Stimulated activated naive CD8-positive, alpha-beta T cell treated with anti-CD3 and anti-CD28 coated beads, Interleukin-15, Interleukin-2, amounts not matched to agents 100 ng/mL and 50 ng/mL, for 24 hours (primary cell): ENCODE results near the gene MAP3K7CL.

Source experiments
- H3K27ac Mint-ChIP-seq: one replicate; pipeline ENCODE4 v1.8.0; 2021; ENCODE audit warnings: mild to moderate bottlenecking, mixed read lengths
- H3K27me3 Mint-ChIP-seq: one replicate; pipeline ENCODE4 v1.8.0; 2021; ENCODE audit warnings: mixed read lengths
- H3K36me3 Mint-ChIP-seq: one replicate; pipeline ENCODE4 v1.8.0; 2021; ENCODE audit warnings: low read depth, mixed read lengths
- H3K4me1 Mint-ChIP-seq: one replicate; pipeline ENCODE4 v1.8.0; 2021; ENCODE audit warnings: low read depth, mixed read lengths
- H3K4me3 Mint-ChIP-seq: one replicate; pipeline ENCODE4 v1.8.0; 2021; ENCODE audit warnings: mild to moderate bottlenecking, mixed read lengths
- H3K9me3 Mint-ChIP-seq: one replicate; pipeline ENCODE4 v1.8.0; 2021; ENCODE audit warnings: mixed read lengths

MAP3K7CL gene

GRCh38 chr21:29189353-29189752 lies 58.9 kb downstream of the MAP3K7CL start:
- H3K27me3 Mint-ChIP-seq, result no peaks in the 10 kb centered on the region
- no peak overlapping the region for H3K4me3 Mint-ChIP-seq
- peaks cover 9% of the 10 kb centered on the region for H3K4me1 Mint-ChIP-seq
- H3K27ac Mint-ChIP-seq, result no peak overlapping the region
- H3K36me3 Mint-ChIP-seq, result no peaks in the 10 kb centered on the region
- H3K9me3 Mint-ChIP-seq, result no peaks in the 10 kb centered on the region

GRCh38 chr21:29190923-29191331 lies 60.5 kb downstream of the MAP3K7CL start:
- Mint-ChIP-seq H3K27me3 (no peaks in the 10 kb centered on the region), H3K9me3 (no peaks in the 10 kb centered on the region), H3K36me3 (no peaks in the 10 kb centered on the region), H3K27ac (no peak overlapping the region), H3K4me1 (peaks cover 24% of the 10 kb centered on the region), H3K4me3 (no peak overlapping the region)

GRCh38 chr21:29193072-29193471 lies 62.6 kb downstream of the MAP3K7CL start:
- H3K36me3 Mint-ChIP-seq, result peaks cover 4% of the 10 kb centered on the region
- no peak overlapping the region for H3K4me3 Mint-ChIP-seq
- peaks cover 8% of the 10 kb centered on the region for H3K9me3 Mint-ChIP-seq
- H3K27ac Mint-ChIP-seq, result no peak overlapping the region
- H3K4me1 Mint-ChIP-seq, result peaks cover 46% of the 10 kb centered on the region
- no peaks in the 10 kb centered on the region for H3K27me3 Mint-ChIP-seq

GRCh38 chr21:29193901-29194300 lies 63.5 kb downstream of the MAP3K7CL start:
- no peaks in the 10 kb centered on the region for H3K27me3 Mint-ChIP-seq
- H3K4me3 Mint-ChIP-seq, result no peak overlapping the region
- peaks cover 48% of the 10 kb centered on the region for H3K4me1 Mint-ChIP-seq
- no peak overlapping the region for H3K27ac Mint-ChIP-seq
- H3K36me3 Mint-ChIP-seq, result peaks cover 7% of the 10 kb centered on the region
- peaks cover 12% of the 10 kb centered on the region for H3K9me3 Mint-ChIP-seq

DNA sequence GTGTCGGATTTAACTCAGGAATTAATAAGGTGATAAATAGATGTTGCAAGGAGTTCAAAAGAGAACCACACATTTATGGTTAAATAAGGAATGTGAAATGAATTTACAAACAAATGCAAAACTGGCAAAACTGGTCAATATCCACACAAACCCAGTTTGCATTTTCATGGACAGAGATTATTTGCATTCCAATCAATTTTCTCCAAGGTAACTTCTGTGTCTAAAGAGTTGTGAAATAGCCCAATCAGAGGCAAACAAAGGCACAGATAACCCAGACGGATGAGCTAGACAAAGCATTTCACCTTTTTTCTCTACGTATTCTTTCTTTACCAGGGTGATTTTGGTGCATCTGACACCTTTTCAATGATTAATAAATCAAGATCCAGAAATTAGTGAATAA lies 63.9 kb downstream of the MAP3K7CL start:
- H3K9me3 Mint-ChIP-seq, result peaks cover 16% of the 10 kb centered on the region
- no peak overlapping the region for H3K4me3 Mint-ChIP-seq
- no peaks in the 10 kb centered on the region for H3K27me3 Mint-ChIP-seq
- H3K36me3 Mint-ChIP-seq, result peaks cover 12% of the 10 kb centered on the region
- peak overlapping the region; percentile 93 for H3K27ac Mint-ChIP-seq
- H3K4me1 Mint-ChIP-seq, result peaks cover 48% of the 10 kb centered on the region

GRCh38 chr21:29194847-29195246 lies 64.4 kb downstream of the MAP3K7CL start:
- Mint-ChIP-seq H3K27ac (peak overlapping the region; percentile 93), H3K9me3 (peaks cover 17% of the 10 kb centered on the region), H3K27me3 (no peaks in the 10 kb centered on the region), H3K36me3 (peaks cover 12% of the 10 kb centered on the region), H3K4me1 (peaks cover 48% of the 10 kb centered on the region), H3K4me3 (peak overlapping the region; percentile 28)

GRCh38 chr21:29195981-29196669 lies 65.7 kb downstream of the MAP3K7CL start:
- H3K9me3 Mint-ChIP-seq, result peaks cover 27% of the 10 kb centered on the region
- peak overlapping the region; percentile 80 for H3K4me3 Mint-ChIP-seq
- peaks cover 42% of the 10 kb centered on the region for H3K4me1 Mint-ChIP-seq
- no peaks in the 10 kb centered on the region for H3K27me3 Mint-ChIP-seq
- peaks cover 16% of the 10 kb centered on the region for H3K36me3 Mint-ChIP-seq
- peak overlapping the region; percentile 93 for H3K27ac Mint-ChIP-seq

GRCh38 chr21:29196670-29197191 lies 66.3 kb downstream of the MAP3K7CL start:
- Mint-ChIP-seq H3K36me3 (peaks cover 20% of the 10 kb centered on the region), H3K4me3 (peak overlapping the region; percentile 80), H3K9me3 (peaks cover 32% of the 10 kb centered on the region), H3K4me1 (peaks cover 42% of the 10 kb centered on the region), H3K27me3 (no peaks in the 10 kb centered on the region), H3K27ac (peak overlapping the region; percentile 93)

- H3K4me1 Mint-ChIP-seq, result peaks cover 21% of the 10 kb centered on the region
- H3K9me3 Mint-ChIP-seq, result peaks cover 32% of the 10 kb centered on the region
- H3K4me3 Mint-ChIP-seq, result no peak overlapping the region
- H3K27me3 Mint-ChIP-seq, result no peaks in the 10 kb centered on the region
- no peak overlapping the region for H3K27ac Mint-ChIP-seq
- peaks cover 26% of the 10 kb centered on the region for H3K36me3 Mint-ChIP-seq
Observed at GRCh38 chr21:29201186-29201585, 70.7 kb downstream of the MAP3K7CL start.

- H3K9me3 Mint-ChIP-seq, result peaks cover 14% of the 10 kb centered on the region
- peaks cover 19% of the 10 kb centered on the region for H3K4me1 Mint-ChIP-seq
- H3K27me3 Mint-ChIP-seq, result no peaks in the 10 kb centered on the region
- H3K4me3 Mint-ChIP-seq, result no peak overlapping the region
- H3K36me3 Mint-ChIP-seq, result peaks cover 13% of the 10 kb centered on the region
- no peak overlapping the region for H3K27ac Mint-ChIP-seq
Observed at GRCh38 chr21:29205009-29205408, 74.6 kb downstream of the MAP3K7CL start.

DNA sequence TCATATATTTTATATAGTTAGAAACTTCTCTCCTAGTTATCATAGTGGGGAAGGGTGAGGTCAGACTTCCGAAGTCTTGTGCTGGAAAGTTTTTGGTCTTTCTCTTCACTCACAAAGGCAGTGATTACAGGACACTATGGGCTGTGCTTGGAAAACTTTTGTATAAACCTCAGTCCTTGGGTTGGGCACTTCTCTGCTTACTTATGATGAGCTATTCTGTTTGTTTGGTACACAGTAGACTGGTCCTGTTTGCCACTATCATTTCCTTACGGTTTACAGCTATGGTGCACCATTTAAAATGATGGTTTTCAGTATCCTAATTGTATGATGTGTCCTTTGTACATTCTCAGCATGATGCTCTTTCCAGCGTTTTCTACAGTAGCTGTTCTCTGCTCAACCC lies 75.5 kb downstream of the MAP3K7CL start:
- H3K36me3 Mint-ChIP-seq, result peaks cover 11% of the 10 kb centered on the region
- H3K9me3 Mint-ChIP-seq, result peaks cover 10% of the 10 kb centered on the region
- H3K4me1 Mint-ChIP-seq, result peaks cover 22% of the 10 kb centered on the region
- H3K27me3 Mint-ChIP-seq, result no peaks in the 10 kb centered on the region
- no peak overlapping the region for H3K4me3 Mint-ChIP-seq
- H3K27ac Mint-ChIP-seq, result no peak overlapping the region

- H3K4me3 Mint-ChIP-seq, result no peak overlapping the region
- H3K36me3 Mint-ChIP-seq, result peaks cover 6% of the 10 kb centered on the region
- peaks cover 22% of the 10 kb centered on the region for H3K4me1 Mint-ChIP-seq
- no peaks in the 10 kb centered on the region for H3K27me3 Mint-ChIP-seq
- H3K27ac Mint-ChIP-seq, result no peak overlapping the region
- peaks cover 6% of the 10 kb centered on the region for H3K9me3 Mint-ChIP-seq
Observed at GRCh38 chr21:29206445-29206844, 76.0 kb downstream of the MAP3K7CL start.

DNA sequence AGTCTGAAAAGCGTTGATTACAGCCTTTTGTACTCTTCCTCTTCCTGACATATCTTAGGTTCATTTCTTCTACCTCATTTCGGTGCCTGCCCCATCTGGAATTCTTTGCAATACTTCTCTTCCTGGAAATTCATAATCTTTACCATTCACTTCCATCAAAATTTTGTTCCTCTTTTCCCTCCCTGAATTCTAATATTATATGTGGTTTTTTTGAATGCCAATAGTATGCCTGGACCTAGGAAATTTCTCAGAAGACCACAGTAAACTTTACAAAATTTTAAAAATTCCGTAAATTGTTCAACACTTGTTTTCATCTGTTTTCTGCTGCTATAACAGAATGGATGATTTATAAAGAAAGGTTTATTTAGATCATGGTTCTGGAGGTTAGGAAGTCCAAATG lies 76.8 kb downstream of the MAP3K7CL start:
- Mint-ChIP-seq H3K27me3 (no peaks in the 10 kb centered on the region), H3K36me3 (peaks cover 1% of the 10 kb centered on the region), H3K4me3 (no peak overlapping the region), H3K27ac (no peak overlapping the region), H3K9me3 (peaks cover 4% of the 10 kb centered on the region), H3K4me1 (peaks cover 22% of the 10 kb centered on the region)

DNA sequence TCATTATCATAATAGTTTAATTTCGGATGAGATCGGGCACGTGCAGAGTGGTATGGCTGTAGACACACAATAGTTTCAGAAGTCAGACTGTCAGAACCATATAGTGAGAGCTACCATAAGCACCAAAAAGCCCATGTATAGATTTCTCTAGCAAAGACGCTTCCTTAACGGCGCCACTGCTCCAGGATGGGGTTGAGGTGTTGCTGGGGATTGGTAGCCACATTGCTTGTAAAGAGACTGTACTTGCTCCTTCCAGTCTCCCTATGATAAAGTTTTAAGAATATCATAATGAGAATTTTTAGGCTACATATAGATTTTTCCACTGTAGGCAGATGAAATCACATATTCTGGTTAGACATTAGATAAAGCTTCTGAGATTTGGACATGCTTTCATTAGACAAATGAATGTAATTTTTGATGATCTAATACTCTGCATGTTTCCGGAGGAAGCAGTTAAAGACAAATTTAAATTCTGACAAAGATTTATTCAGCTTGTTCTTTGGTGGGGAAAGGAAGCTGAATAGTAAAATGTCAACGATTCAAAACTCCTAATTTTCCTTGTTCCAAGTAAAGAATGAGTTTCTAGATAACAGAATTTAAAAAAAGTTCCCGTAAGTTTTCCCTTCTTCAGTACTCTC lies 77.7 kb downstream of the MAP3K7CL start:
- Mint-ChIP-seq H3K27me3 (no peaks in the 10 kb centered on the region), H3K9me3 (peaks cover 4% of the 10 kb centered on the region), H3K4me3 (peak overlapping the region; percentile 16), H3K27ac (peak overlapping the region; percentile 43), H3K4me1 (peaks cover 22% of the 10 kb centered on the region), H3K36me3 (no peaks in the 10 kb centered on the region)

GRCh38 chr21:29208682-29209059 lies 78.2 kb downstream of the MAP3K7CL start:
- Mint-ChIP-seq H3K4me3 (peak overlapping the region; percentile 16), H3K36me3 (no peaks in the 10 kb centered on the region), H3K4me1 (peaks cover 22% of the 10 kb centered on the region), H3K27me3 (no peaks in the 10 kb centered on the region), H3K27ac (peak overlapping the region; percentile 43), H3K9me3 (peaks cover 4% of the 10 kb centered on the region)
